Measurements from ENCODE around the gene TNIK.

TNIK gene

GRCh38 chr3:171270541-171270940 lies 189.7 kb downstream of the TNIK start:
- no peak overlapping the region for H3K27ac ChIP-seq
- no peak for TF ChIP-seq CTCF (conservative IDR thresholded peaks at IDR 0.05)
- TF ChIP-seq ZFX (IDR thresholded peaks at IDR 0.05) = no peak

GRCh38 chr3:171269542-171269941 lies 190.7 kb downstream of the TNIK start:
- TF ChIP-seq ZFX (IDR thresholded peaks at IDR 0.05) (no peak), CTCF (conservative IDR thresholded peaks at IDR 0.05) (no peak)
- no peak overlapping the region for H3K27ac ChIP-seq

GRCh38 chr3:171268677-171269076 lies 191.5 kb downstream of the TNIK start:
- no peak overlapping the region for H3K27ac ChIP-seq
- TF ChIP-seq CTCF (conservative IDR thresholded peaks at IDR 0.05) = no peak
- no peak for TF ChIP-seq ZFX (IDR thresholded peaks at IDR 0.05)

GRCh38 chr3:171267104-171267503 lies 193.1 kb downstream of the TNIK start:
- TF ChIP-seq CTCF (conservative IDR thresholded peaks at IDR 0.05) = no peak
- TF ChIP-seq ZFX (IDR thresholded peaks at IDR 0.05) = no peak
- H3K27ac ChIP-seq = no peak overlapping the region

- H3K27ac ChIP-seq = no peak overlapping the region
Observed at GRCh38 chr3:171266740-171267073, 193.5 kb downstream of the TNIK start.

GRCh38 chr3:171266034-171266739 lies 194.0 kb downstream of the TNIK start:
- no peak overlapping the region for H3K27ac ChIP-seq
- TF ChIP-seq ZFX (IDR thresholded peaks at IDR 0.05) (no peak), CTCF (conservative IDR thresholded peaks at IDR 0.05) (no peak)

More at GRCh38 chr3:171266740-171267073, 193.5 kb downstream of the TNIK start:
- no peak for TF ChIP-seq CTCF (conservative IDR thresholded peaks at IDR 0.05)
- TF ChIP-seq ZFX (IDR thresholded peaks at IDR 0.05) = no peak

GRCh38 chr3:171264758-171265157 lies 195.4 kb downstream of the TNIK start:
- TF ChIP-seq CTCF (conservative IDR thresholded peaks at IDR 0.05) = no peak
- TF ChIP-seq ZFX (IDR thresholded peaks at IDR 0.05) = no peak
- no peak overlapping the region for H3K27ac ChIP-seq
